T-helper 22 cell (primary cell): Measurements from ENCODE around the gene LDLRAD4.
"Not testable (repeated sequence)": the region's sequence is repeated elsewhere in the genome, so short reads cannot be mapped to it uniquely, and the experiment has no call there.

Experiments
- DNase-seq: peaks from one replicate; pipeline ENCODE4 v3.0.0-alpha.2; 2020; ENCODE audit warnings: low read depth

The LDLRAD4 gene

GRCh38 chr18:13246591-13246990 is 28.0 kb downstream of the LDLRAD4 start:
- DNase-seq = no peak

- DNase-seq = no peak
Measured at GRCh38 chr18:13247506-13247905, 28.9 kb downstream of the LDLRAD4 start.

- no peak for DNase-seq
Measured at GRCh38 chr18:13252686-13253410, 34.3 kb downstream of the LDLRAD4 start.

GRCh38 chr18:13253786-13254688 is 35.5 kb downstream of the LDLRAD4 start:
- no peak for DNase-seq

- no peak for DNase-seq
Measured at GRCh38 chr18:13254971-13255927, 36.7 kb downstream of the LDLRAD4 start.

GRCh38 chr18:13256444-13257305 is 38.1 kb downstream of the LDLRAD4 start:
- no peak for DNase-seq

- DNase-seq = no peak
Measured at GRCh38 chr18:13257361-13257980, 38.9 kb downstream of the LDLRAD4 start.

GRCh38 chr18:13258921-13259320 is 40.4 kb downstream of the LDLRAD4 start:
- DNase-seq = no peak

- no peak for DNase-seq
Measured at GRCh38 chr18:13259701-13260100, 41.1 kb downstream of the LDLRAD4 start.

- DNase-seq = no peak
Measured at GRCh38 chr18:13260197-13260934, 41.8 kb downstream of the LDLRAD4 start.

GRCh38 chr18:13260935-13261640 is 42.5 kb downstream of the LDLRAD4 start:
- no peak for DNase-seq

- no peak for DNase-seq
Measured at GRCh38 chr18:13261661-13262357, 43.2 kb downstream of the LDLRAD4 start.

- not testable (repeated sequence) for DNase-seq
Measured at GRCh38 chr18:13262358-13262680, 43.8 kb downstream of the LDLRAD4 start.

GRCh38 chr18:13262839-13263691 is 44.5 kb downstream of the LDLRAD4 start:
- no peak for DNase-seq

- no peak for DNase-seq
Measured at GRCh38 chr18:13264091-13265007, 45.8 kb downstream of the LDLRAD4 start.

- no peak for DNase-seq
Measured at GRCh38 chr18:13265008-13265910, 46.7 kb downstream of the LDLRAD4 start.
